HL-60/S4 treated with phorbol 12-myristate 13-acetate at 8.2 ng/mL for 4 days and 3 days (cell line): ENCODE results near the gene SGPL1.
"Not testable (repeated sequence)": the region's sequence is repeated elsewhere in the genome, so short reads cannot be mapped to it uniquely, and the experiment has no call there.

Source experiments
- in situ Hi-C: fragments of 300-500 bp; cut with MboI; formaldehyde crosslinking; loops from 2 replicates; pipeline ENCODE4 v1.15.0; 2022; ENCODE audit warnings: low sequenced_read_pairs

SGPL1 gene

GRCh38 chr10:70837660-70838059, 21.9 kb downstream of the SGPL1 start:
- in situ Hi-C loops, result no loop called here

- in situ Hi-C loops, result no loop called here
Measured at GRCh38 chr10:70838270-70838805, 22.6 kb downstream of the SGPL1 start.

GRCh38 chr10:70840836-70841235, 25.1 kb downstream of the SGPL1 start:
- in situ Hi-C loops, result no loop called here

GRCh38 chr10:70843333-70843732, 27.6 kb downstream of the SGPL1 start:
- in situ Hi-C loops, result no loop called here

GRCh38 chr10:70843776-70844489, 28.2 kb downstream of the SGPL1 start:
- in situ Hi-C loops, result no loop called here

- in situ Hi-C loops, result no loop called here
Measured at GRCh38 chr10:70845256-70845655, 29.5 kb downstream of the SGPL1 start.

GRCh38 chr10:70845816-70846215, 30.1 kb downstream of the SGPL1 start:
- in situ Hi-C loops, result no loop called here

GRCh38 chr10:70846795-70847194, 31.0 kb downstream of the SGPL1 start:
- in situ Hi-C loops, result no loop called here

- in situ Hi-C loops, result no loop called here
Measured at GRCh38 chr10:70847659-70848360, 32.1 kb downstream of the SGPL1 start.

- in situ Hi-C loops, result no loop called here
Measured at GRCh38 chr10:70849582-70850016, 33.9 kb downstream of the SGPL1 start.

- in situ Hi-C loops, result no loop called here
Measured at GRCh38 chr10:70850097-70850496, 34.3 kb downstream of the SGPL1 start.

GRCh38 chr10:70851597-70852475, 36.1 kb downstream of the SGPL1 start:
- in situ Hi-C loops, result no loop called here

GRCh38 chr10:70853038-70853437, 37.3 kb downstream of the SGPL1 start:
- in situ Hi-C loops, result no loop called here

- in situ Hi-C loops, result no loop called here
Measured at GRCh38 chr10:70853457-70853856, 37.7 kb downstream of the SGPL1 start.

GRCh38 chr10:70856454-70856853, 40.7 kb downstream of the SGPL1 start:
- in situ Hi-C loops, result no loop called here

- in situ Hi-C loops, result no loop called here
Measured at GRCh38 chr10:70858759-70859158, 43.0 kb downstream of the SGPL1 start.

GRCh38 chr10:70861495-70862197, 45.9 kb downstream of the SGPL1 start:
- in situ Hi-C loops, result not testable (repeated sequence)

- in situ Hi-C loops, result no loop called here
Measured at GRCh38 chr10:70863470-70864160, 47.9 kb downstream of the SGPL1 start.

- in situ Hi-C loops, result no loop called here
Measured at GRCh38 chr10:70864935-70865334, 49.2 kb downstream of the SGPL1 start.

- in situ Hi-C loops, result no loop called here
Measured at GRCh38 chr10:70866424-70866823, 50.7 kb downstream of the SGPL1 start.
